SHP77 (cell line): ENCODE results near the gene DNAH7.
"Not testable (repeated sequence)": the region's sequence is repeated elsewhere in the genome, so short reads cannot be mapped to it uniquely, and the experiment has no call there.

Source experiments
- DNase-seq, 2 experiments: peaks; one replicate each; lab custom pipeline; 2025; lab: John Stamatoyannopoulos, UW

Gene DNAH7

DNA sequence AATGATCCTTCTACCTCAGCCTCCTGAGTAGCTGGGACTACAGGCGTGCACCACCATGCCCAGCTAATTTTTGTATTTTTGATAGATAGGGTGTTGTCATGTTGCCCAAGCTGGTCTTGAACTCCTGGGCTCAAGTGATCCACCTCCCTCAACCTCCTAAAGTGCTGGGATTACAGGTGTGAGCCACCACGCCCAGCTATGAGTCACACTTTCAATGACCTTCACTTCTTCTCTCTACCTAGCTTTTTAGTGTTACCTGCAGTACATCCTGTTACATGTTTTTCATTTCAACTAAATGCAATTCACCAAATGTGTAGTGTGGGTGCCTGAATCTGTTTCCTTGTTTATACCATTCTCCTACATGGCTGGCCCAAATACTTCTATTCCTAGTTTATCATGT lies 347.6 kb downstream of the DNAH7 start:
- no peak for DNase-seq

DNA sequence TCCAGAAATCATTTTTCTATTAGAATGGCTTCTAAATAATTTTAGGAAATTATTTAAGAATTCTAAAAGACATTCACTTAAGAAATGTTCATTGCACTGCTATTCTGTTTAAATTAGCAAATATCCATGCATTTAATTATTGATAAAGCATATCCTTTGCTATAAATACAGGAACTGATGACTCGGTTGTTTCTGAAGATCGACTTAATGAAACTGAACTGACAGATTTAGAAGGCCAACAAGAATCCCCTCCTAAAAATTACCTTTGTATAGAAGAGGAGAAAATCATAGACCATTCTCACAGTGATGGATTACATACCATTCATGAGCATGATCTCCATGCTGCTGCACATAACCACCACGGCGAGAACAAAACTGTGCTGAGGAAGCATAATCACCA lies 352.2 kb downstream of the DNAH7 start:
- no peak for DNase-seq

DNA sequence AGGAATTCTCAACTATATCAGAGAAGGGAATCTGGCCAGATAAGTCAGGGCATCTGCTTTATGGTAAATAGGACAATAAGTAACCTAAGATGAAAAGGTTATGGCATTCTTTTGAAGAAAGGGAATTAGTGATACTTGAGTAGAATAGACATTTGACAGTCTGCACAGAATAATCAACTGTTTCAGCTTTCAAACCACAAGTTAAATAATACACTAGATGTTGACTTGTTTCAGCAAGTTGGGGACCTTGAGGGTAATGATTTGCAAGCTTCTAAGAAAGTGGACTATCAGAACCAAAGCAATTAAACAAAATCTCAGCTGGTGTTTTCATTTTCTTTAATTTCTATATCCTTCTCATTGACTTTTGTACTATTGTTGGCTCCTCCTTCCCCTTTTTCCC lies 357.2 kb downstream of the DNAH7 start:
- DNase-seq: no peak

DNA sequence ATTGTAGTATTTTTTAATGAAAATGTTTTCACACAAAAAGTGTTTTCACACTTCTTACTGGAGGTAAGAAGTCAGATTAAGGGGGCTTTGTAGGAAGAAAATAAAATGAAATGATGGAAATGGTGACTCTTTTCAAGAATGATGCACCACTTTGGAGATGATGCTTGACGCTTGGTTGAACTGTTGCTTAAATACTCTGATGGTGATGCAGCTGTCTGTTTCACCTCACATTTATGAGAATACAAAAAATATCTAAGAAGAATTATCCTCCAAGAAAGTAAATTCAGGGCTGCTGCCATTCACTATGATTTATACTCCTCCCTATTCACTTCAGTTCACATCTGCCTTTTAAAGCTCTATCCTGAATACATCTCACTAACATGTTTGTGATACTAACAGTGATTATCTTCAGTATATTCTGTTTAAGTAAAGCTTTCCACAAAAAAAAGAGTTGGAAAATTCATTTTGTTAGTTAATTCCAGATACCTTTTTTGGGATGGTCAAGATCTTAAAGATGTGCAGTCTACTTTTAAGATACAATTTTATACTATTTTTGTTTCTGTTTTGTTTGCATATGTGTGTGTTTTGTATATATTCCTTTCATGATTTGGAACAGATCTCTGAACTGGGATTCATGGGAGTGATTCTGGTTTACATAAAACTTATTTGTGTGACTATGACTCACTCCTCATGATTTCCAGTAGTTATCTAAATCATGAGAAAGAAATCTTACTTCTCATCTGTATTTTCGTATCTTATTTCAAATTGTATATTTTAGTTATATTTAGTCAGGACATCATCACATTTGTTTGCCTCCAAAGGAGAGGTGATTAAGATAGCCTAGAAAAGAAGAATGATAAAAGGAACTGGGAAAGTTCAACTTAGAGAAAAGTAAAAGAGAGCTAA lies 358.5 kb downstream of the DNAH7 start:
- DNase-seq: no peak

DNA sequence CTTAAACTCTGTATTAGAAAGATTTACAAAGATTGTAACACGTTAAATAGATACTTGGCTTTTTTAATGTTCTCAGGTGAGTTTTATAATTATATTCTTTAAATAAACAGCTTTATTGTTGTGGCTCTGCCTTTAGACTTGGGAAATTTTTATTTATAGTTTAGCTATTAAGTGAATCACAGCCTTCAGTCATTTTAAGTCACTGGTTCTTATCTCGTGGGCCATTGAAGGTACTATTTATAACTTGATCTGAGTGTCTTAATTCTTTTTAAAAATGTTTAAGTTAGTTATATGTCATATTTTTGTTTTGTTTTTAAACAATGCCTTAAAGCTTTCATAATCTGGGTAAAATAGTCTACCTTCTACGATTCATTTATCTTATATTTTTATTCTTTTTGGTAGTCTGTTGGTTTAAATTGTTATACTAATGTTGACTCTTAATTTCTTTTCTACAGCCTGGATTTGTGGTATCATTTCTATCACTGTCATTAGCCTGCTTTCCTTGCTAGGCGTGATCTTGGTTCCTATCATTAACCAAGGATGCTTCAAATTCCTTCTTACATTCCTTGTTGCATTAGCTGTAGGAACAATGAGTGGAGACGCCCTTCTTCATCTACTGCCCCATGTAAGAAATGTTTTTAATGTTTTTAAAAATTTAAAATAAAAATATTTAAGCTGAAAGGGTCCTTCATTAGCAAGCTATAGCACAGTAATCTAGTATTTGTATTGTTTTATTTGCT lies 362.3 kb downstream of the DNAH7 start:
- DNase-seq: no peak

DNA sequence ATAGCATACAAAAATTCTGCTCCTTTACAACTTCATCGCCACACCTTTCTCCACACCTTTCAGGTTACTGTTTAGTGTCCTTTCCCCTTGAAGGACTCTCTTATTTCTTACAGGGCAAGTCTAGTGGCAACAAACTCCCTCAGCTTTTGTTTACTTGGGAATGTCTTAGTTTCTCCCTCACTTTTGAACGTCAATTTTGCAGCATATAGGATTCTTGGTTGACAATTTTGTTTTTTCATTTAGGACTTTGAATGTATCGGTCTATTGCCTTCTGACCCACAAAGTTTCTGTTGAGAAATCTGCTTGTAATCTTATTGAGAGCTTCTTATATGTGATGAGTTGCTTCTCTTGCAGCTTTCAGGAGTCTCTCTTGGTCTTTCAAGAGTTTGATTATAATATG lies 368.2 kb downstream of the DNAH7 start:
- DNase-seq: no peak

DNA sequence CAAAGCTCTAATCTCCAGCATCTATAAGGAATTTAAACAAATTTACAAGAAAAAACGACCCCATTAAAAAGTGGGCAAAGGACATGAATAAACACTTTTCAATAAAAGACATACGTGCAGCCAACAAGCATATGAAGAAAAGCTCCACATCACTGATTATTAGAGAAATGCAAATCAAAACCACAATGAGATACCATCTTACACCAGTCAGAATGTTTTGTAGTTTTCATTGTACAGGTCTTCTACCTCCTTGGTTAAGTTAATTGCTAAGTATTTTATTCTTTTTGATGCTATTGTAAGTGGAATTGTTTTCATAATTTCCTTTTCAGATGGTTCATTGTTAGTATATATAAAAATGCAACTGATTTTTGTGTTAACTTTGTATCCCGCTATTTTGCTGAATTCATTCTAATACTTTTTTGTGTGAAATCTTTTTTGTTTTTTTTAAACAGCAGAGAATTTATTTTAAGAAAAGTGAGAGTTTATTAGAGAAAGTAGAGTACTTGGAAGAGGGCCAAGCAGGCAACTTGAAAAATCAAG lies 370.9 kb downstream of the DNAH7 start:
- DNase-seq: no peak

DNA sequence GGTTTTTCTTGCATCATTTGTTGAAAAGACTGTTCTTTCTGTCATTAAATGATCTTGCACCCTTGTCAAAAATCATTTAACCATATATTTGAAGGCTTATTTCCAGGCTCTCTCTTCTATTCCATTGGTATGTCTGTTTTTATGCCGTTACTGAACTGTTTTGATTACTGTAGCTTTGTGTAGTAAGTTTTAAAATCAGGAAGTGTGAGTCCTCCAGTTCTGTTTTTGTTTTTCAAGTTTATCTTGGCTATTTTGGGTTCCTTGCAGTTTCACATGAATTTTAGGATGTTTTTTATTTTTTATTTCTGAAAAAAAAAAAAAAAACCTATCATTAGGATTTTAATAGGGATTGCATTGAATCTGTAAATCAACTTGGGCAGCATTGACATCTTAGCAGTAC lies 372.6 kb downstream of the DNAH7 start:
- DNase-seq: no peak

DNA sequence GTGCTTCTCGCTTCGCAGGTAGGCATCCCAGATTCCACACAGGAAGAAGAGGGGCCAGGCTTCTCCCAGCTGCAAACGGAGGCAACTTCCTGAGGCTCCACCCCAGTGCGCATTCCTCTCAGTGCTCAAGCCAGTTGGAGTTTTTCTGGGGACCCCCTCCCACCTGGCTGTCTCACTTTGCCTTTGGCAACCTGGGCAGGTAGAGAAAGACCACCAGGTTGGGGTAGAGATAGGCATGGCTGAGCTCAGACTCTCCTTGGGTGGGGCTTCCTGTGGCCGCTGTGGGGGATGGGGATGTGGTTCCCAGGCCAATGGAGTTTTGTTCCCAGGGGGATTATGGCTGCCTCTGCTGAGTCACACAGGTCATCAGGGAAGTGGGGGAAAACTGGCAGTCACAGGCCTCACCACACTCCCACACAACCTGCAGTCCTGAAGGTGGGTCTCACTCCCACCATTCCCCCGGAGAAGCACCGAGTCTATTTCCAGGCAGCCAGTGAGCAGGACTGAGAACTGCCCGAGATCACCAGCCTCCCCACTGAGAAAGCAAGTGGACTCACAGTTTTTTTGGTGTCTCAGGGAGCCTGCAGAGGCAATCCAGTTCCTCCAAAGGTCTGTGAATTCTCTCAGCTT lies 373.5 kb downstream of the DNAH7 start:
- peak; percentile 27 to 52 for DNase-seq

DNA sequence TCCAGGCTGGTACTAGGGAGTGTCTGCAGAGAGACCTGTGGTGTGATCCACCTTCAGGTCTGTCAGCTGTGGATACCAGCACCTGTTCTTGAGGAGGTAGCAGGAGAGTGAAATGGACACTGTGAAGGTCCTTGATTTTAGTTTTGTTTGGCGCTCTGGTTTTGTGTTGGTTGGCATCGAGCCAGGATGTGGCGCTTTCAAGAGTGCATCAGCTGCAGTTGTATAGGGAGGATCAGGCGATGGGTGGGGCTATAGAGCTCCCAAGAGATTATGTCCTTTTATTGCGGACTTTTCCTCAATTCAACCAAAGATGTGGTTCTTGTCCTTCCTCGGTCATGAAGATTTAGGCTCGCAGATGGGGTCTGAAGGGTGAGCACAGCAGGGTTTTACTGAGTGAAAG lies 374.1 kb downstream of the DNAH7 start:
- peak; percentile 80 to 83 for DNase-seq

DNA sequence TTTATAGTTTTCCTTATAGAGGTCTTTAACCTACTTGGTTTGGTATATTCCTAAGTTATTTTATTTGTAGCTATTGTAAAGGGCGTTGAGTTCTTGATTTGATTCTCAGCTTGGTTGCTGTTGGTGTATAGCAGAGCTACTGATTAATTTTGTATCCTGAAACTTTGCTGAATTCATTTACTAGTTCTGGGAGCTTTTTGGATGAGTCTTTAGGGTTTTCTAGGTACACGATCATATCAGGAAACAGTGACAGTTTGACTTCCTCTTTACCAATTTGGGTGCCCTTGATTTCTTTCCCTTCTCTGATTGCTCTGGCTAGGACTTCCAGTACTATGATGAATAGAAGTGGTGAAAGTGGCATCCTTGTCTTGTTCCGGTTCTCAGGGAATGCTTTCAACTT lies 376.1 kb downstream of the DNAH7 start:
- not testable (repeated sequence) for DNase-seq
